ENCODE results near the gene SHKBP1.

SHKBP1 gene

DNA sequence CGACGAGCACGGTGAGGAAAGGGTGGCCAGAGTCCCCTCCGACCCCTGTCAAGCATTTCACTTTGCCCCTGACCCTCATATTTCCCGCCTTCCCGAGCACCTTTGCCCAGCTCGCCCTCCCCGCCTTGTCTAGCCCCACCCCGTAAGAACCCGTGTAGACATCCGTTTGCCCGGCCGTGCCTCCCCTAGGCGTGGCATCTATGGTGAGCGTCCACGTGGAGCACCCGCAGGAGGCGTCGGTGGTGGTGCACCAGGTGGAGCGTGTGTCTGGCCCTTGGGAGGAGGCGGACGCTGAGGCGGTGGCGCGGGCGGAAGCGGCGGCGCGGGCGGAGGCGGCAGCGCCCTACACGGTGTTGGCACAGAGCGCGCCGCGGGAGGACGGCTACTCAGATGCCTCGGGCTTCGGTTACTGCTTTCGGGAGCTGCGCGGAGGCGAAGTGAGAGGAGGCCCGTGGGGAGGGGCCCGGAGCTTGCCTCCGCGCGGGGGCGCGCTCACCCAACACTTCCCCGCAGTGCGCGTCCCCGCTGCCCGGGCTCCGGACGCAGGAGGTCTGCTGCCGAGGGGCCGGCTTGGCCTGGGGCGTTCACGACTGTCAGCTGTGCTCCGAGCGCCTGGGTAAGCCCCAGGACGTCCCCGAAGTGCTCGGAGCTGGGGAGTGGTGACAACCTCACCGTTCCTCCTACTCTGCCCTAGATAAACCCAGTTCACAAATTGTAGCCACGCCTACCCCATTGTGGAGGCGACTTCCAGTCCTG lies 28.7 kb downstream of the SHKBP1 start:
- DNase-seq (ENCODE audit: insufficient read length, low spot score) (peak; percentile 98), FAIRE-seq (peak; percentile 15)
- TF ChIP-seq POLR2A (IDR thresholded peaks at IDR 0.05; ENCODE audit: low read depth, low read length), result peak; percentile 49; the same call in 1 of the 2 replicates

DNA sequence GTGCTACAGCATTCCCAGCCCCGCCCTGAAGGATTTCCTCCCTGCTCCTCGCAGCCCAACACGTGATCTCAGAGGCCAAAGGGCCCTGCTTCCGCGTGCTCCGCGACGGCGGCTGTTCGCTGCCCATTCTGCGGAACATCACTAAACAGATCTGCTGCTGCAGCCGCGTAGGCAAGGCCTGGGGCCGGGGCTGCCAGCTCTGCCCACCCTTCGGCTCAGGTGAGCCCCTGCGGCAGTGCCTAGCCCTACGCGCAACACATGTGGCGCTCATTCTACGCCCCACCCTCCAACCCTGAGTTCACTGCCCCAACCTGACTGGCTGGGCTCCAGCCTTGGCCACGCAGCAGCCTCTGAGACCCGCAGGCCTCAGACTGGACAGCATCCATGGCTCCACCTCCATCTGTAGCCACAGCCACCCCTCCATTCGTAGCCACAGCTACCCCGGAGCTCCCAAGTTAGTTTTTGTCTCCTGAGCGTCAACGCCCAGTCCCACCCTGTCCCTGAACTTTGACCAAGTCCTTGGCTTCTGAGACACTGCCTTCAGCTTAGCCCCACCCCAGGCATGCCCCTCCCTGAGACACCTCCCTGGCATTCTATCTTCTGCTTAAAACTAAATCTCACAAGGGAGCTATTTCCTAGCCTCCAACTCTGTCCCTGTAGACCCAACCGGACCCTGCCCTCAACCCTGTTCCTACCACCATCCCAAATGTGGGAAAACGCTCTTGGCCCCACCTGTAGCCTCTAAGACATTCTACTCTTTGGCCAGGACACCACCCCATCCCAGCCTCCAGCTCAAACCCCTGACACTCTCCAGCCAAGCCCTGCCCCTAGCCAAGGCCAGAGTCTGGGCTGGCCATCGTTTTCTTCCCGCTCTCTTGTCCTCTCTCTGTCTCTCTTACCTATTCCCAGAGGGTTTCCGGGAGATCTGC lies 30.9 kb downstream of the SHKBP1 start:
- no peak for TF ChIP-seq POLR2A (IDR thresholded peaks at IDR 0.05; ENCODE audit: low read depth, low read length)
- DNase-seq (ENCODE audit: insufficient read length, low spot score), result no peak
- FAIRE-seq, result no peak

DNA sequence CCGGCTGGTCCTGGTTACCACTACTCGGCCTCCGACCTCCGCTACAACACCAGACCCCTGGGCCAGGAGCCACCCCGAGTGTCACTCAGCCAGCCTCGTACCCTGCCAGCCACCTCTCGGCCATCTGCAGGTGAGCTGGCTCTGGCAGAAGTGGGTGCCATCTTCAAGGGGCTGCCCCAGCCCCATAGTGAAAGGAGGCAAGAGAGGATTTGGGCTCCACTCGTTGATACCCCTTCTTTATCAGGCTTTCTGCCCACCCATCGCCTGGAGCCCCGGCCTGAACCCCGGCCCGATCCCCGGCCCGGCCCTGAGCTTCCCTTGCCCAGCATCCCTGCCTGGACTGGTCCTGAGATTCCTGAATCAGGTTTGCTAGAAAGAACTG lies 31.6 kb downstream of the SHKBP1 start:
- no peak for DNase-seq (ENCODE audit: insufficient read length, low spot score)
- no peak for TF ChIP-seq POLR2A (IDR thresholded peaks at IDR 0.05; ENCODE audit: low read depth, low read length)
- no peak for FAIRE-seq

DNA sequence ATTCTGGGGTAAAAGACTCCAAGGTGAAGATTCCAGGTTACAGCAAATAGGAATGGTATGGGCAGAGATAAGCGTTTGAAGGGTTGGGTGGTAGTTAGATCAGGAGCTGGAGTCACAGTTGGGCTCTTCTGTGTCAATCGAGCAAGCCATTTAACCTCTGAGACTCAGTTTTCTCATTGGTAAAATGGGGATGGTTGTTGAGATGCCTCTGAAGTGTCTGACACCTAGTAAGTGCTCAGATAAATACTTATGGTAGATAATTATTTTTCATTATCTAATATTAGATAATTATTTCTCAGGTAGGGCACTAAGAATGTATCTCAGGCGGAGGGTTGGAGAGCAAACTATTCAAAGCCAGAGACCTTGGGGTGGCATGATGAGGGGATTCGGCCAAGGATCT lies 32.3 kb downstream of the SHKBP1 start:
- DNase-seq (ENCODE audit: insufficient read length, low spot score), result no peak
- TF ChIP-seq POLR2A (IDR thresholded peaks at IDR 0.05; ENCODE audit: low read depth, low read length), result no peak
- FAIRE-seq, result no peak

DNA sequence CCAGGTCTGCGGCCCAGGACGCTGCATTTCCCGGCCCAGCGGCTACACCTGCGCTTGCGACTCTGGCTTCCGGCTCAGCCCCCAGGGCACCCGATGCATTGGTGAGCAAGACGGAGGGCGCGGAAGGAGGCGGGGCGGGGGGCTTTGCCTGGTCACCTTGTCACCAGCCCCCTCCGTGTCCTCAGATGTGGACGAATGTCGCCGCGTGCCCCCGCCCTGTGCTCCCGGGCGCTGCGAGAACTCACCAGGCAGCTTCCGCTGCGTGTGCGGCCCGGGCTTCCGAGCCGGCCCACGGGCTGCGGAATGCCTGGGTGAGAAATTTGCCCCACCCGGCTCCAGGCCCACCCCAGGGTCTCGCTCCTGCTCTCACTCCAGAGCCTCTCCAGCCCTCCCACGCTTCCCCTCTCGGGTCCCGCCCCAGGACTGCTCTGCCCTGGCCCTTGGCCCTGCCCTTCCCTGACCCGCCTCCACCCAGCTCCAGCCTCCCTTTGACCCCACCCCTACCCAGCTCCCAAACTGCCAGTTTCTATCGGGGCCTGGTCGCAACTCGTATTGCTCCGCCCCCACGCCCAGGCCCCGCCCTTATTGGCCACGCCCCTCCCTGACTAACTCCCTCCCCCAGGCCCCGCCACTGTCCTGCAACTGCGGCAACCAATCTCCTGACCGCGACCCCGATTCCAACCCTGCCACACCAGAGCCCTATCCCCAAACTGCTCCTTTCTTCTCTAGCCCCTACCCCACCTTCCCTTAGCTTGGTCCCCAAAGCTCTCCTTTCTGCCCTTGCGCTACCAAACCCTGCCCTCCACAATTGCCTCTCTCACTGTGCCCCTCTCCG lies 33.1 kb downstream of the SHKBP1 start:
- TF ChIP-seq POLR2A (IDR thresholded peaks at IDR 0.05; ENCODE audit: low read depth, low read length), result no peak
- no peak for FAIRE-seq
- peak; percentile 98 for DNase-seq (ENCODE audit: insufficient read length, low spot score)

DNA sequence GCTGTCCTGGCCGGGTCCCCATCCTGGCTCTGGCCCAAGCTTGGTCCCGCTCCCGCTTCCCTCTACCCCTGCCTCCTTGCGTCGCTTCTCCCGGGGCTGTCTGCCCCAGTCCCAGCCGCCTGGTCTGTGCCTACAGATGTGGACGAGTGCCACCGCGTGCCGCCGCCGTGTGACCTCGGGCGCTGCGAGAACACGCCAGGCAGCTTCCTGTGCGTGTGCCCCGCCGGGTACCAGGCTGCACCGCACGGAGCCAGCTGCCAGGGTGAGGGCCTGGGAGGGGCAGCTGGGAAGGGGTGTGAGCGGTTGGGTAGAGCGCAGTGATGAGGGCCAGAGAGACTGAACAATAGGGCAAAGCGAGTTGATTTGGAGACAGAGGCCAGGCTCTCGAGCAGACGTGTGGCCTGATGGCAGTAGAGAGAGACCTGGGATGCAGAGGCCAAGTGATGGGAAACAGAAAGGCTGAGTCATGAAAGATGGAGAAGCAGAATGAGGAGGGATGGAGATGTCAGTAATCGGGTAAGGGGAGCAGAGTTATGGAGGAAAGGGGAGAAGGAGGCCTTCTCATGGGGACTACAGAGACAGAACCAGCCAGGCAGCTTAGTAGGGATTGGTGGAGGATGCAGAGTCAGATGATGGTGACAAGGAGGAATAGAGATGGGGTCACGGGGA lies 33.9 kb downstream of the SHKBP1 start:
- no peak for DNase-seq (ENCODE audit: insufficient read length, low spot score)
- TF ChIP-seq POLR2A (IDR thresholded peaks at IDR 0.05; ENCODE audit: low read depth, low read length), result no peak
- no peak for FAIRE-seq

DNA sequence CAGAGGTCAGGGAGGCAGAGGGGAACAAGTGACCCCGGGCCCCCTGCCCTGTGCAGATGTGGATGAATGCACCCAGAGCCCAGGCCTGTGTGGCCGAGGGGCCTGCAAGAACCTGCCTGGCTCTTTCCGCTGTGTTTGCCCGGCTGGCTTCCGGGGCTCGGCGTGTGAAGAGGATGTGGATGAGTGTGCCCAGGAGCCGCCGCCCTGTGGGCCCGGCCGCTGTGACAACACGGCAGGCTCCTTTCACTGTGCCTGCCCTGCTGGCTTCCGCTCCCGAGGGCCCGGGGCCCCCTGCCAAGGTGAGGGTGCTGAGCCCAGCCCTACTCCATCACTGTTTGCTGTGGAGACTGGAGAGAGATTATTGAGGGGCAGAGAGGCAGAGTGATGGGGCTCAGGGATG lies 34.4 kb downstream of the SHKBP1 start:
- FAIRE-seq, result no peak
- TF ChIP-seq POLR2A (IDR thresholded peaks at IDR 0.05; ENCODE audit: low read depth, low read length), result no peak
- DNase-seq (ENCODE audit: insufficient read length, low spot score), result no peak

DNA sequence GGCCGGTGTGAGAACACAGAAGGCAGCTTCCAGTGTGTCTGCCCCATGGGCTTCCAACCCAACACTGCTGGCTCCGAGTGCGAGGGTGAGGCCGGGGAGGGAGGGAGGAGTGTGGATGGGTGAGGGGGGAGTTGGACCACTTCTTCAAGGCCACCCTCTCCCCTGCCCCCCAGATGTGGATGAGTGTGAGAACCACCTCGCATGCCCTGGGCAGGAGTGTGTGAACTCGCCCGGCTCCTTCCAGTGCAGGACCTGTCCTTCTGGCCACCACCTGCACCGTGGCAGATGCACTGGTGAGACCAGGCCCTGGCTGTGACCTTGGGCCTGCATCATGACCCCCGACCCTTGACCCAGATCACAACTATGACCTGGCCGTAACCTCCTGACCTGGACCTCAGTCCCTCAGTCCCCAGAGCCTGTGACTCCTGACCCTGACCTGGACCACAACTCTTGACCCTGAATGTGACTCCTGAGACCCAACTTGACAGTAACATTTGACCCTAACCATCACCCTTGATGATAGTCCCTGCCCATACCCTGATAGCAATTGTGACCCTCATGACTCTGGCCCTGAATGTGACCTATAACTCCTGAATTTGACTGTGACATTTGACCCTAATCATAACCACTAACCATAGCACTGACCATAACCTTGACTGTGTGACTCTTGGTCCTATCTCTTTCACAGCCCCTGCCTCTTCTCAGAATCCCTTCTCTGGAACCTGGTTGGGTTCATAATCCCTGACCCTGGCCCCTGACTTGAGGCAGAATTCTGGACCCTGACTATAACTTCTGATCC lies 35.4 kb downstream of the SHKBP1 start:
- FAIRE-seq, result no peak
- TF ChIP-seq POLR2A (IDR thresholded peaks at IDR 0.05; ENCODE audit: low read depth, low read length), result no peak
- no peak for DNase-seq (ENCODE audit: insufficient read length, low spot score)

DNA sequence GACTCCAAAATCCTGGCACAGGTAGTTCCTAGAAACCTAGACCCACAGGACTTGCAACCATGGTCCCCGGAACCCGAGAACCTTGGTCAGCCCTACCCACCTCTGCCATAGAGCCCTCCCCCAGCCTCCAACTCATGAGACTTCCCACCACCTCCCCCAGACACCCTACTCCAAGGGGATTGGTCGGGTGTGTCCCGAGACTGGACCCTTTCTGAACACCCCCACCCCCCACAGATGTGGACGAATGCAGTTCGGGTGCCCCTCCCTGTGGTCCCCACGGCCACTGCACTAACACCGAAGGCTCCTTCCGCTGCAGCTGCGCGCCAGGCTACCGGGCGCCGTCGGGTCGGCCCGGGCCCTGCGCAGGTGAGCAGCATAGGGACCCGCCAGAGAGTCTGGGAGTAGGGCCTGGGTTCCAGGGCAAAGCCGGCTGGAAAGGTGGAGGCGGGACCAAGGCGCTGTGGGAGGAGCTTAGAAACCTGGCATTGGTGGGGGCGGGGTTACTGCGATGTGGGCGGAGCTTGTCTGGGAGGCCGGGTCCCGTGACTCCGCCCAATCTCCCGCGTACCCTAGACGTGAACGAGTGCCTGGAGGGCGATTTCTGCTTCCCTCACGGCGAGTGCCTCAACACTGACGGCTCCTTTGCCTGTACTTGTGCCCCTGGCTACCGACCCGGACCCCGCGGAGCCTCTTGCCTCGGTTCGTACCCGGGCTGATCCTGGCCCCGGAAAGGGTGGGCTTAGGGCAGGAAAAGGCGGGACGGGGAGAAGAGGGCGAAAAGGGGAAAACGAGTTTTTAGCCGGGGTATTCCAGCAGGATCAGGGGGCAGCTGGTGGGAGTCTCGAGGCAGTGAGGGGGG lies 36.4 kb downstream of the SHKBP1 start:
- no peak for TF ChIP-seq POLR2A (IDR thresholded peaks at IDR 0.05; ENCODE audit: low read depth, low read length)
- FAIRE-seq (no peak), DNase-seq (ENCODE audit: insufficient read length, low spot score) (no peak)

DNA sequence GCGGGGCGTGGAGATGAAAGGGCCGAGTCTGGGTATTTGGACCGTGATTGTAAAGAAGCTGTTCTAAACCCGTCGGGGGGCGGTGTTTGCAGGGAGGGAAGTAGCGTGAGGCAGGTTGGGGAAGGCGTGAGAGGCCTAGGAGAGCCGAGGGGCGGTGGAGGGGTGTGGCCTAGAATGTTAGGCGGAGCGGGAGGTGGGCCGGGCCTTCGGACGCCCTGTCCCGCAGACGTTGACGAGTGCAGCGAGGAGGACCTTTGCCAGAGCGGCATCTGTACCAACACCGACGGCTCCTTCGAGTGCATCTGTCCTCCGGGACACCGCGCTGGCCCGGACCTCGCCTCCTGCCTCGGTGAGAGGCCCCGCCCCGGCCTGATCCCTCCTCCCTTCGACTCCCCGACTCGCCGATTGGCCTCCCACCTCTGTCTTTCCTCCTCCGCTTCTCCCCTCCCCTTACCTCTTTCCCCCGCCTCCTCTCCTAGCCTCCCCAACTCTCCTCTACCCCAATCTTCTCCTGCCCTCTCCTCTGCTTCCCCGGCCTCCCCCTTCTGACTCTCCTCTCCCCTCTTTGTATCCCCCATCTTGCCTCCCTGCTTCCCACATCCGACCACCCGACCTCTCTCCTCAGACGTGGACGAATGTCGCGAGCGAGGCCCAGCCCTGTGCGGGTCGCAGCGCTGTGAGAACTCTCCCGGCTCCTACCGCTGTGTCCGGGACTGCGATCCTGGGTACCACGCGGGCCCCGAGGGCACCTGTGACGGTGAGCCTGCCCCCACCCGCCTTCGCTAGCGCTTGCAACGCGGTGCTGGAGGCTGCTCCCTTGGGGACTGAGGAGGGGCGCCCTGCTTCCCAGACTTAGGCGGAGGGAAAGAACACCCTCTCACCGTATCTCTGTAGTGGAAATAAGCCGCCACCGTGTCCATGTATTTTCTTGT lies 37.3 kb downstream of the SHKBP1 start:
- FAIRE-seq (no peak), DNase-seq (ENCODE audit: insufficient read length, low spot score) (no peak)
- TF ChIP-seq POLR2A (IDR thresholded peaks at IDR 0.05; ENCODE audit: low read depth, low read length), result no peak

Measured in H54 (cell line).